IPS-15b (cell line): ENCODE data around the gene MYOG.

Experiments used
- H3K27me3 ChIP-seq: one replicate; pipeline ENCODE4 v1.6.1; 2013; ENCODE audit warnings: low read length; ENCODE audit not compliant: control insufficient read depth, insufficient read depth
- H3K36me3 ChIP-seq: one replicate; pipeline ENCODE4 v1.6.1; 2013; ENCODE audit warnings: low read length; ENCODE audit not compliant: control insufficient read depth, insufficient read depth
- H3K4me1 ChIP-seq: one replicate; pipeline ENCODE4 v1.6.1; 2013; ENCODE audit warnings: mild to moderate bottlenecking, low read length; ENCODE audit not compliant: control insufficient read depth, insufficient read depth
- H3K4me3 ChIP-seq: one replicate; pipeline ENCODE4 v1.5.1; 2013; ENCODE audit warnings: low read depth, low read length
- H3K9ac ChIP-seq: one replicate; pipeline ENCODE4 v1.6.1; 2013; ENCODE audit warnings: low read depth, mild to moderate bottlenecking, low read length
- H3K9me3 ChIP-seq: one replicate; pipeline ENCODE4 v1.6.1; 2013; ENCODE audit warnings: mild to moderate bottlenecking, low read length; ENCODE audit not compliant: control insufficient read depth, insufficient read depth

Gene MYOG

GRCh38 chr1:203112475-203112874, 26.7 kb upstream of the MYOG start:
- Histone ChIP-seq H3K36me3 (no peaks in the 10 kb centered on the region), H3K4me1 (no peaks in the 10 kb centered on the region), H3K27me3 (peaks cover 21% of the 10 kb centered on the region), H3K9ac (no peak overlapping the region), H3K9me3 (no peaks in the 10 kb centered on the region), H3K4me3 (no peak overlapping the region)

GRCh38 chr1:203104789-203105390, 19.1 kb upstream of the MYOG start:
- no peak overlapping the region for H3K9ac ChIP-seq
- no peaks in the 10 kb centered on the region for H3K36me3 ChIP-seq
- no peak overlapping the region for H3K4me3 ChIP-seq
- no peaks in the 10 kb centered on the region for H3K9me3 ChIP-seq
- no peaks in the 10 kb centered on the region for H3K27me3 ChIP-seq
- H3K4me1 ChIP-seq, result no peaks in the 10 kb centered on the region

DNA sequence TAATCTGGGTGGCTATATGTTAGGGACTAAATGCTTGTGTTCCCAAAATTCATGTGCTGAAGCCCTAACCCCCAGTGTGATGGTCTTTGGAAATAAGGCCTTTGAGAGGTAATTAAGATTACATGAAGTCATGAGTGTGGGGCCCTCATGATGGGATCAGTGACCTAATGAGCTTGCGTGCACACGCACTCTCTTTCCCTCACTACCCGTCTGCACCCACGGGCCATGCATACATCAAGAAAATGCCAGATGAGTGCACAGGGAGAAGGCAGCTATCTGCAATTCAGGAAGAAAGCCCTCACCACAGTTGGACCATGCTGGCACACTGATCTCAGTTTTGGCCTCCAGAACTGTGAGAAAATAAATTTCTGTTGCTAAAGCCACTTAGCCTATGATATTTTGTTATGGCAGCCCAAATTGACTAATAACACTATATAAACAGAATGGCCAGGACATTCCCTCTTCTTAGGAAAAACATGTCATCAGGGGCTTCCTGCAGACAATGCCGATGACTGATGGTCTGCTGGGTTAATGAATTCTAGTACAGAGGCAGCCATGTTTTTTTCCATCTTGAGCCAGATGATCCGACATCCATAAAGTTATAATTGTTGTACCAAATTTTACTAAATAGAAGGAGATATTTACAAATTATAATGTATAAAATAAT, 18.1 kb upstream of the MYOG start:
- H3K4me3 ChIP-seq, result no peak overlapping the region

DNA sequence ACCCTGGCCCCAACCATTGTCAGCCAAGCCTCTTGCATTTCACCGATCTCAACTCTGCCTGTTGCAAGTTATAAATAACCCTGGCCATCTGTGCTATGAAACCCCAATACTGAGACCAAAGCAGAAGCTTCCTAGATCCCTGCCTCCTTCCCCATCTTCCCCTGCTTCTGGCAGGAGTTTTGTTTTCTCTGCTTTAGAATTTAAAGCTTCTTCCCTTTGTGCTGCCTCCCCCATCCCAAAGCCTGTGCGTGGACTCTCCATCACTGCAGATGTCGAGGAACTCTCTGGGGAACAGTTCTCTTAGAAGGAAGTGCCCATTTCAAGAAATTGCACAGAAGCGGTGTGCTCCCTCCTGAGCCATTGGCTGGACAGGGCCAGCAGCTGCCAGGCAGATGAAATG, 17.4 kb upstream of the MYOG start:
- Histone ChIP-seq H3K4me1 (no peaks in the 10 kb centered on the region), H3K9ac (no peak overlapping the region), H3K9me3 (no peaks in the 10 kb centered on the region), H3K4me3 (no peak overlapping the region), H3K36me3 (no peaks in the 10 kb centered on the region), H3K27me3 (no peaks in the 10 kb centered on the region)

More for the DNA sequence above, 18.1 kb upstream of the MYOG start:
- no peak overlapping the region for H3K9ac ChIP-seq
- H3K4me1 ChIP-seq, result no peaks in the 10 kb centered on the region
- no peaks in the 10 kb centered on the region for H3K9me3 ChIP-seq
- no peaks in the 10 kb centered on the region for H3K27me3 ChIP-seq
- H3K36me3 ChIP-seq, result no peaks in the 10 kb centered on the region

DNA sequence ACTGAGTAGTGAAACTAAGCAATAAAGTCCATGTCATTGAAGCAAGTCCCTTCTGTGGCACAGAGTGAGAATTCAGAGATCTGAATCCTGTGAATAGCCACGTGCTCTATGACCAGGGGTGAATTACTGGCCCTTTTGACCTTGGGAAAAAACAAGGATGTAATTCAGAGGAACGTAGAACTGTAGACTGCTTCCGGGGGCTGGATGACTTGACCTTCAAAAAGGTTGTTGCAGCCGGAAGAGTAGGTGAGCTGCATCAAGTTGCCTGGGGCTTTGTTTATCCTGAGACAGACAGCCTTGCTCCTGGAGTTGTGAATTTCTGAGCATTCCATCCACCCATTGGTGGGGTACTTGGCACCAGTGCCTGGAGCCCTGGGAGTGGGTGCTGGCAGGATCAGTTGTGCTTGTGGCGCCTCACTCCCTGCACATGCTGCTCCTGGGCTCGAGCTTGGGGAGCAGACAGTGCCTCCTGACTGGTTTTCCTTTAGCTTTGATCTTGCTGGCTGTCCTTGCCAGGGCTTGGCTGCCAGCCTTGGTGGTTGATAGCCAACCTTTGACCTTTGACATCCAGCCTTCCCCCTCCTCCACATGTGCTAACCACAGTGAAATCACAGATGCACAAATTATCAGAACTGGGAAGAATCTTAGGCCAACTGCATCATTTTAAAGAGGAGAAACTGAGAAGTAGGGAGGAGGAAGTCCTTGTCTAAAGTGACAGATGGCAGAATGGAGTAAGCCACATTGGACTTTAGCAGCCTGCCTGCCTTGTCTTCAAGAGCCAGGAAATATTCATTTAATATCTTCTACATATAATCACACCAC, 16.2 kb upstream of the MYOG start:
- Histone ChIP-seq H3K36me3 (no peaks in the 10 kb centered on the region), H3K4me1 (no peaks in the 10 kb centered on the region), H3K27me3 (no peaks in the 10 kb centered on the region), H3K9ac (no peak overlapping the region), H3K9me3 (no peaks in the 10 kb centered on the region), H3K4me3 (no peak overlapping the region)

DNA sequence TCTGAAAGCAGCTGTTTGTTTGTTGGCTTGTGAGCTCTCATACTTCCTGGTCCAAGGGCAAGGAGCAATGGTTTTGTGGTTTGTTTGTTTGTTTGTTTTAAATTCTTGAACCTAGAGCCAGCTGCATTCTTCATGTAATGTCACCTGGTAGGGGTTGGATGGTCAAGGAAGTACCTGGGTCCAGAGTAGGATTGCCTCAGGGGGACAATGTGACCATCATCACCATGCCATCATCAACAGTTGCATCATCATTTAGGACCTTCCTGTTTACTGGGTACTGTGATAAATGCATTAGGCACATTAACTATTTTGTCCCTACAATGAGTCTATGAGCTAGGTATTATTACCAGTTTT, 14.7 kb upstream of the MYOG start:
- H3K9ac ChIP-seq, result no peak overlapping the region
- no peaks in the 10 kb centered on the region for H3K36me3 ChIP-seq
- H3K4me1 ChIP-seq, result no peaks in the 10 kb centered on the region
- no peaks in the 10 kb centered on the region for H3K27me3 ChIP-seq
- no peak overlapping the region for H3K4me3 ChIP-seq
- H3K9me3 ChIP-seq, result no peaks in the 10 kb centered on the region

DNA sequence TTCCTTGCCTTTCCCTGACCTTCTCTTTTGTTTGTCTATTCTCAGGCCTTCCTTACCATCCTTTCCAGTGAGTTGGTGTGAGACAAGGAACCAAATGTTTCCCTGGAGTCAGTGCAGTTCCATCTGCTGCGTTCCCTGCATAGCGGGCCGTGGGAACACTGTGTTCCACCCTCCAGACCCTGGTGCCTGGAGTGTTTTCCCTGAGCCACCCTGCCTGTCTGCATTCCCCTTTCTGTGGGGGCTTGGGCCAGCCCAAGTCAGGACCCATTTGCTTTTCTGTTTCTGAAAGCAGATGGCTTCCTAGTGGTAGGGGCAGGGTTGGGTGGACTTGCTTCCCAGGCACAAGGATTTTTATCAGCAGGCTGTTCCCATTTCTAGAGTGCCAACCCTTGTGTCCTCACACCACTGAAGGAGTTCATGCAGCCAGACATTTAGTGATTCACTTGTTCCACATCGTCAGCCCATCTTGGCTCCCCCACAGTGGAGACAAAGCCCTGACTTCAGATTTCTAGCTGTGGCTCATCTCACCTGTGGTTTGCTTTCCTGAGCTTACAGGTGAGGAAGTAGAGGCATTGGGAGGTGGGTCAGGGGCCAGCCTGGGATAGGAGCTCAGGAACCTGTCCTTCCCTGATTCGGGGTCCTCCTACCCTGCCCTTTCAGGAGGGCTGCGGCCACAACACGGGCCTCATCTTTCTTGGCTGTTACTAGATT, 14.1 kb upstream of the MYOG start:
- Histone ChIP-seq H3K9ac (no peak overlapping the region), H3K4me1 (no peaks in the 10 kb centered on the region), H3K9me3 (peaks cover 4% of the 10 kb centered on the region), H3K4me3 (no peak overlapping the region), H3K36me3 (no peaks in the 10 kb centered on the region), H3K27me3 (no peaks in the 10 kb centered on the region)

GRCh38 chr1:203098914-203099520, 13.2 kb upstream of the MYOG start:
- Histone ChIP-seq H3K27me3 (no peaks in the 10 kb centered on the region), H3K9ac (no peak overlapping the region), H3K4me3 (no peak overlapping the region), H3K36me3 (no peaks in the 10 kb centered on the region), H3K9me3 (peaks cover 5% of the 10 kb centered on the region), H3K4me1 (no peaks in the 10 kb centered on the region)

DNA sequence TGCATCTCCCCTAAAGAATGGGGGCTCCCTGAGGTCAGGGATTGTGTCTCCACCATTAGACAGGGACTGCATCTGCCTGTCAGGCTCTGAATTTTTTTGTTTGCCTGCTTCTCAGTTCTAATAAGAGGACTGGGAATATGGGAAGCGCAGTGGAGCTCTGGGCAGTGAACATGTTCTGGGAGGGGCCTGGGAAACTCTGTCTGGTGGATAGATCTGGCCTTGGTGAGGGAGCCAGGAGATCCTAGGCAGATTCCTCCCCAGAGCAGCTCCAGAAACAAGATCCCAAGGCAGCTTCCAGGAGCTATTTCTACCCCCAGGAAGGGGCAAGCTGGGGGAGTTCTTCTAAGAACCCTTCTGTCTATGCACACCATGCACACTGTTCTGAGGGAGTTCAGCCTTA, 12.6 kb upstream of the MYOG start:
- Histone ChIP-seq H3K9ac (no peak overlapping the region), H3K27me3 (no peaks in the 10 kb centered on the region), H3K4me3 (no peak overlapping the region), H3K9me3 (peaks cover 5% of the 10 kb centered on the region), H3K4me1 (no peaks in the 10 kb centered on the region), H3K36me3 (no peaks in the 10 kb centered on the region)

- H3K36me3 ChIP-seq, result no peaks in the 10 kb centered on the region
- H3K4me1 ChIP-seq, result no peaks in the 10 kb centered on the region
- H3K27me3 ChIP-seq, result no peaks in the 10 kb centered on the region
- no peak overlapping the region for H3K9ac ChIP-seq
- H3K4me3 ChIP-seq, result no peak overlapping the region
- H3K9me3 ChIP-seq, result peaks cover 5% of the 10 kb centered on the region
Observed at GRCh38 chr1:203097001-203097400, 11.2 kb upstream of the MYOG start.

DNA sequence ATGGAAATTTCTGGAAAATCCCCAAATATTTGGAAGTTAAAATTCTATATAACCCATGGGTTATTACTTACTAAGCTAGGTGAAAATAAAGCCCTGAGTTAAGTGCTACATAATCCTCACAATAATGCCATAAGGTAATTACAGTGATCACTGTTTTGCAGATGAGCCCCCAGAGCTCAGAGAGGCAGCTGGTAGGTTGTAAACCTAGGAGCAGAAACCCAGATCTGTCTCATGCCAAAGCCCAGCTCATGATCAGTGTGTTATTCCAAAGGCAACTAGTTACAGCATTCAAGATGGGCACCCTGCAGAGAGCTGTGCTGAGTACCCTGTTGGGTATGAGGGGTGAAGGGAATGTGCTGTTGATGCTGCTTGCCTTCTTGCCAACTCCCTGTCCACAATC, 10.8 kb upstream of the MYOG start:
- no peaks in the 10 kb centered on the region for H3K27me3 ChIP-seq
- H3K4me3 ChIP-seq, result no peak overlapping the region
- no peak overlapping the region for H3K9ac ChIP-seq
- H3K36me3 ChIP-seq, result no peaks in the 10 kb centered on the region
- H3K9me3 ChIP-seq, result peaks cover 5% of the 10 kb centered on the region
- H3K4me1 ChIP-seq, result no peaks in the 10 kb centered on the region
